T-helper 22 cell (primary cell): ENCODE measurements around the gene ANKH.

Experiments used
- DNase-seq: peaks from one replicate; pipeline ENCODE4 v3.0.0-alpha.2; 2020; ENCODE audit warnings: low read depth

The ANKH gene

GRCh38 chr5:14684757-14685156, 186.8 kb downstream of the ANKH start:
- DNase-seq: no peak

- no peak for DNase-seq
These were observed 187.6 kb downstream of the ANKH start for GRCh38 chr5:14683906-14684455.

GRCh38 chr5:14681236-14681752, 190.3 kb downstream of the ANKH start:
- DNase-seq: no peak

GRCh38 chr5:14679595-14679994, 192.0 kb downstream of the ANKH start:
- DNase-seq: no peak

GRCh38 chr5:14678773-14679334, 192.7 kb downstream of the ANKH start:
- DNase-seq: no peak

GRCh38 chr5:14676320-14676719, 195.3 kb downstream of the ANKH start:
- no peak for DNase-seq

- DNase-seq: no peak
These were observed 195.7 kb downstream of the ANKH start for GRCh38 chr5:14675865-14676300.

GRCh38 chr5:14674983-14675854, 196.4 kb downstream of the ANKH start:
- DNase-seq: no peak

GRCh38 chr5:14673443-14673842, 198.1 kb downstream of the ANKH start:
- no peak for DNase-seq

- no peak for DNase-seq
These were observed 198.8 kb downstream of the ANKH start for GRCh38 chr5:14672484-14673394.

- no peak for DNase-seq
These were observed 199.5 kb downstream of the ANKH start for GRCh38 chr5:14672082-14672481.

GRCh38 chr5:14671414-14671813, 200.2 kb downstream of the ANKH start:
- DNase-seq: no peak

- no peak for DNase-seq
These were observed 201.6 kb downstream of the ANKH start for GRCh38 chr5:14669975-14670374.

- DNase-seq: no peak
These were observed 202.2 kb downstream of the ANKH start for GRCh38 chr5:14669415-14669814.

GRCh38 chr5:14668181-14668591, 203.4 kb downstream of the ANKH start:
- no peak for DNase-seq

- DNase-seq: no peak
These were observed 203.8 kb downstream of the ANKH start for GRCh38 chr5:14667770-14668169.

GRCh38 chr5:14667290-14667689, 204.3 kb downstream of the ANKH start:
- no peak for DNase-seq

- DNase-seq: no peak
These were observed 205.2 kb downstream of the ANKH start for GRCh38 chr5:14666357-14666756.

- DNase-seq: peak; percentile 42
These were observed 205.6 kb downstream of the ANKH start for GRCh38 chr5:14665949-14666348.

GRCh38 chr5:14665101-14665822, 206.3 kb downstream of the ANKH start:
- no peak for DNase-seq
